Mucosa of descending colon (tissue), 3 donors: ENCODE results near the gene GDPD3. TPM values are rescaled to one million over a fixed set of nuclear protein-coding genes. Genes with fewer than 3 reads are reported as not detected.
"Not testable (repeated sequence)": the region's sequence is repeated elsewhere in the genome, so short reads cannot be mapped to it uniquely, and the experiment has no call there.

Experiments
- ATAC-seq: fragments of 200-7000 bp; cut with Tn5 transposase; one replicate; pipeline ENCODE4 v1.9.1; 2020; ENCODE audit warnings: mild to moderate bottlenecking, moderate library complexity
- DNase-seq, 3 donors: peaks; one replicate each; pipeline ENCODE4 v3.0.0-alpha.2; 2020
- H3K36me3 ChIP-seq: fragments of 200-600 bp; one replicate; pipeline ENCODE4 v1.8.0; 2021; ENCODE audit warnings: low read depth, mild to moderate bottlenecking
- H3K4me1 ChIP-seq: fragments of 200-600 bp; one replicate; pipeline ENCODE4 v1.8.0; 2021; ENCODE audit warnings: low read depth, mild to moderate bottlenecking
- H3K4me3 ChIP-seq: fragments of 200-600 bp; one replicate; pipeline ENCODE4 v1.8.0; 2021; ENCODE audit warnings: mild to moderate bottlenecking
- H3K9me3 ChIP-seq: fragments of 200-600 bp; one replicate; pipeline ENCODE4 v1.8.0; 2021; ENCODE audit warnings: mild to moderate bottlenecking
- CTCF ChIP-seq: fragments of 200-600 bp; IDR thresholded peaks from one replicate; pipeline ENCODE4 v1.8.0; 2022; ENCODE audit warnings: antibody characterized with exemption, mild to moderate bottlenecking
- intact Hi-C, 2 donors: fragments of 100-400 bp; cut with DNase I in 1 of 2; cut with micrococcal nuclease in 1 of 2; formaldehyde crosslinking; loops; one replicate each; pipeline versions ENCODE4 v1.11.0 to v1.11.1; 2022; cut with DNase I, micrococcal nuclease
- total RNA-seq, 3 donors: library from RNA; stranded (reverse); fragmentation: NEBNext Ultra II Directional in 2 of 3; extraction: Animal tissue kit (Norgen Biotek cat#: 25700) in 2 of 3; gene quantifications; one replicate each; pipeline versions ENCODE4 v1.2.1 to v1.2.4, GENCODE V29; 2021 to 2023
- donor health status: DM: no; HTN: no; CAD: no; lungs with moderate emphysema.
- donor health status: DM: no; HTN: no; CAD: no.
- donor health status: DM: no; HTN: yes; CAD: no.

Gene GDPD3
- total RNA-seq, 3 donors from 2014 or later, result 29.6 to 75.3 (median 51.7) TPM

GRCh38 chr16:30116291-30117207 is 3.2 kb upstream of the GDPD3 start:
- Histone ChIP-seq H3K4me3 (no peak overlapping the region), H3K4me1 (peaks cover 80% of the 10 kb centered on the region), H3K9me3 (no peaks in the 10 kb centered on the region), H3K36me3 (no peaks in the 10 kb centered on the region)
- TF ChIP-seq CTCF, result no peak
- ATAC-seq (no peak), DNase-seq (peak in 2 of 3 donors; percentile 19 to 40)
- intact Hi-C loops, result no loop called here

GRCh38 chr16:30115238-30115637 is 1.9 kb upstream of the GDPD3 start:
- TF ChIP-seq CTCF, result no peak
- Histone ChIP-seq H3K36me3 (no peaks in the 10 kb centered on the region), H3K9me3 (no peaks in the 10 kb centered on the region), H3K4me1 (peaks cover 67% of the 10 kb centered on the region), H3K4me3 (no peak overlapping the region)
- intact Hi-C loops, result no loop called here
- peak; percentile 82 for ATAC-seq
- DNase-seq, result peak; percentile 88 to 93 (median 90)

- intact Hi-C loops, DNase-seq, H3K4me3 ChIP-seq, H3K36me3 ChIP-seq, H3K9me3 ChIP-seq, ATAC-seq: not testable (repeated sequence)
- H3K4me1 ChIP-seq, result peaks cover 65% of the 10 kb centered on the region
Measured at GRCh38 chr16:30114833-30115232, 1.5 kb upstream of the GDPD3 start.

GRCh38 chr16:30114411-30114810 is 1.1 kb upstream of the GDPD3 start:
- intact Hi-C loops, result no loop called here
- ATAC-seq, result no peak
- H3K4me1 ChIP-seq, result peaks cover 61% of the 10 kb centered on the region

GRCh38 chr16:30113711-30114333 is 485 bp upstream of the GDPD3 start:
- Histone ChIP-seq H3K4me3 (no peak overlapping the region), H3K4me1 (peaks cover 55% of the 10 kb centered on the region), H3K9me3 (no peaks in the 10 kb centered on the region), H3K36me3 (no peaks in the 10 kb centered on the region)
- intact Hi-C loops, result no loop called here
- TF ChIP-seq CTCF, result no peak
- ATAC-seq (no peak), DNase-seq (peak in 2 of 3 donors; percentile 35 to 45)

More at GRCh38 chr16:30114411-30114810, 1.1 kb upstream of the GDPD3 start:
- no peak for TF ChIP-seq CTCF
- Histone ChIP-seq H3K36me3 (no peaks in the 10 kb centered on the region), H3K4me3 (no peak overlapping the region), H3K9me3 (no peaks in the 10 kb centered on the region)
- DNase-seq, result peak in 2 of 3 donors; percentile 21 to 44
